ENCODE data around the gene KCNK18.

The KCNK18 gene

DNA sequence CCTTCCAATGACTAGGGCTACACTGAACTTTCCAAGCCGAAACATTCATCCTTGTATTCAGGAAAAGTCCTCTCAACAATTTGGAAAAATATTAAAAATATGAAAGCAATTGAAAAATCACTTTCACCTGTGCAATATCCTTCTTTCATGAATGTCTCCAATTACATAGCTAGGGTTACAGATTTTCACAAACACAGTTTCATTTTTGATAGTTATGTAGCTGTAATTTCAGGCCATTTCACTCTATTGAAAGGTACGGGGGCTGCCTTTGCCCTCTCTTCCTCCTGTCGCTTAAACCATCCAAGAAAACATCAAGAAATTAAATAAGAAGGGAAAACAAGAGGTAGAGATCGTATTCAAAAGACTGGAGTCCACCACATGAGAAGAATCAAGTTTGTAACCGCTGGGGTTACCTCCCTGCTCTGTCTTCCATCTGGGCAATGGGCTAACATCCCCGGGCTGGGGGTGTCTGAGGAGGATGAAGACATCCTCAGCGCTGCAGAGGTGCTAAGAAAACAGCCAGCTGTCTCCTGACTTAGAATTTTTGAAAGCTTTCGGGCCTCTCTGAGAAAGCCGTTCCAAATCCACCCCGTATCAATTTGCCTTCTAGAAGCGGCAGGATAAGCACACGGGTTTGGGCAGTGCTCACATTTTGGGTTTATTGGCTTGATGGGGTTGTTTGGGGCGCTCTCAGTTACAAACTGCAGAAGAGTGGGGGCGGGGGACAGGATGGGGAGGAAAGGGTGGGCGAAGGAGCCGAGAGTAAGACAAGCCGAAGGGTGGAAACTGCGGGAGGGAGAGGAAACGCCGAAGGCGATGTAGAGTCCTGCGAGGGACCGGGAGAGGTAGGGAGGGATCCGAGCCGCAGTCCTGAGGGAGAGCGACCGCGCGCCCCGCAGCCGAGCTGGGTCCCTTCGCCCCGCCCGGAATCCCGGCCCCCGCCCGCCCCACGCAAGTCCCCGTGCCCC lies 34.9 kb upstream of the KCNK18 start:
- TF ChIP-seq, protein P1, sequence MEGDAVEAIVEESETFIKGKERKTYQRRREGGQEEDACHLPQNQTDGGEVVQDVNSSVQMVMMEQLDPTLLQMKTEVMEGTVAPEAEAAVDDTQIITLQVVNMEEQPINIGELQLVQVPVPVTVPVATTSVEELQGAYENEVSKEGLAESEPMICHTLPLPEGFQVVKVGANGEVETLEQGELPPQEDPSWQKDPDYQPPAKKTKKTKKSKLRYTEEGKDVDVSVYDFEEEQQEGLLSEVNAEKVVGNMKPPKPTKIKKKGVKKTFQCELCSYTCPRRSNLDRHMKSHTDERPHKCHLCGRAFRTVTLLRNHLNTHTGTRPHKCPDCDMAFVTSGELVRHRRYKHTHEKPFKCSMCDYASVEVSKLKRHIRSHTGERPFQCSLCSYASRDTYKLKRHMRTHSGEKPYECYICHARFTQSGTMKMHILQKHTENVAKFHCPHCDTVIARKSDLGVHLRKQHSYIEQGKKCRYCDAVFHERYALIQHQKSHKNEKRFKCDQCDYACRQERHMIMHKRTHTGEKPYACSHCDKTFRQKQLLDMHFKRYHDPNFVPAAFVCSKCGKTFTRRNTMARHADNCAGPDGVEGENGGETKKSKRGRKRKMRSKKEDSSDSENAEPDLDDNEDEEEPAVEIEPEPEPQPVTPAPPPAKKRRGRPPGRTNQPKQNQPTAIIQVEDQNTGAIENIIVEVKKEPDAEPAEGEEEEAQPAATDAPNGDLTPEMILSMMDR (conservative IDR thresholded peaks at IDR 0.05; ENCODE audit: low read depth, low read length): no peak
- DNase-seq (ENCODE audit: low read depth): no peak
- no peak overlapping the region for H3K4me3 ChIP-seq (ENCODE audit: low read depth, low read length)

DNA sequence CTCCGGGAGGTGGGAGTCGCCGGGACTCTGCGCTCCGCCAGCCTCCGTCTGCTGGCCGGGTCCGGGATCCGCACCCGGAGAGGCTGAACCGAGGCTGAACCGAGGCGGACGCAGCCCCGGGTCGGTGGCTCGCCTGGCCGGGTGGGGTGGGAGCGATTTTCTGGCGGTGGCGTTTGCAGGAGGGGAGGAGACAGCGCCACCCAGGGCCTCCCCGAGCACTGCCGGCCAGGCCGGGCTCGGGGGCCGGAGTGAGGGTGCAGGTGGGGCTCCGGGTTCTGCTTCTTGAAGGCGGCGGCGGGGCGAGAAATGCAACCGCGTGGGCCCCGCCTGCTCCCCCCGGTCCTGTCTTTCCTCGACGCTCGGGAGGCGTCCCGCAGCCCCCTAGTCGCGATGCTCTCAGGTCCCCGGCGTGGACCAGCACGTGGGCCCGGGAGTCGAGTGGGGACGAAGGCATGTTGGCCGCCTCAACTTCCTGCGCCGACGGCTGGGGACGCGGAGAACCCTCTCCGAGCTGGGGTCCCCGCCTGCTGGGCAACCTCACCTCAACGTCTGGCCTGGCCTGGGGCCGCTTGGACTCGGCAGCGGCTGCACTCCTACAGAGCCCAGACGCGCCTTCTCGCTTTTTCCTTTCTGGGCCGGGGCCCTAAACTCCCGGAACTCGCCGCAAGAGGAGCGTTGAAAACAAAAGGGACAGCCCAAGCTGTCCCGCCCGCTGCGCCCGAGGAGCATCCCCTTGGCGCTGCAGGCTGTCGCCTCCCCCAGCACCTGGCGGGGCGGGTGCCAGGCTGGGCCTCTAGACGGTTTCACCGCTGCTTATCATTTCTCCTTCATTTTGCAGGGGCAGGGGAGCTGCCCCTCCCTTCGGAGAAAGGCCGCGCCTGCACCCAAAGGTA lies 34.0 kb upstream of the KCNK18 start:
- no peak for DNase-seq (ENCODE audit: low read depth)
- no peak overlapping the region for H3K4me3 ChIP-seq (ENCODE audit: low read depth, low read length)
- TF ChIP-seq, protein P1 (conservative IDR thresholded peaks at IDR 0.05; ENCODE audit: low read depth, low read length): no peak

DNA sequence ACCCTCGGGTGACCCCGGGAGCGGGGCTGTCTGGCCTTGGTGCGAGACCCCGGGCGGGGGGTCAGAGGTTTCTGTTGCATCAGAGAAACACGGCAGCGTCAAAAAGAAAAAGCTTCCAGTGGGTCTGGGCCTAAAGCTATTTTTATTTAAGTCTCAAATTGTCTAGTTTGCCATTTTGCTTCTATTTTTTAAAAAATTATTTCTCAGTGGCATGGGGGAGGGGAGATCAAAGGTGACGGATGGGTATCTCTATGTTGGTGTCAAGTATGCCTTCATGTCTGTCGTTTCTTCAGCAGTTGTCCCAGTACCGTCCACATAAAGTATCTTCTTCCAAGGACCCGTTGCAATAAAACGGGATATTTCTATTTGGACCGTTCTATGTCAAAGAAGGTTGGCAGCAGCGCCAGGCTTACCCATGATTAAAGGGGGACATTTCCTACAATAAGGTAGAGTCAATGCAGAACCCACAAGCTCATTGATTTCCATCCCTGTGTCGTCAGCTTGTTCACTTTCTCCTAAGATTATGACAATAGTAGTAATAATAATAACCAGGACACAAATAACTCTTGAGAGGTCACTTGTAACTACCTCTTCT lies 33.2 kb upstream of the KCNK18 start:
- TF ChIP-seq, protein P1 (conservative IDR thresholded peaks at IDR 0.05; ENCODE audit: low read depth, low read length): no peak
- DNase-seq (ENCODE audit: low read depth): no peak
- no peak overlapping the region for H3K4me3 ChIP-seq (ENCODE audit: low read depth, low read length)

DNA sequence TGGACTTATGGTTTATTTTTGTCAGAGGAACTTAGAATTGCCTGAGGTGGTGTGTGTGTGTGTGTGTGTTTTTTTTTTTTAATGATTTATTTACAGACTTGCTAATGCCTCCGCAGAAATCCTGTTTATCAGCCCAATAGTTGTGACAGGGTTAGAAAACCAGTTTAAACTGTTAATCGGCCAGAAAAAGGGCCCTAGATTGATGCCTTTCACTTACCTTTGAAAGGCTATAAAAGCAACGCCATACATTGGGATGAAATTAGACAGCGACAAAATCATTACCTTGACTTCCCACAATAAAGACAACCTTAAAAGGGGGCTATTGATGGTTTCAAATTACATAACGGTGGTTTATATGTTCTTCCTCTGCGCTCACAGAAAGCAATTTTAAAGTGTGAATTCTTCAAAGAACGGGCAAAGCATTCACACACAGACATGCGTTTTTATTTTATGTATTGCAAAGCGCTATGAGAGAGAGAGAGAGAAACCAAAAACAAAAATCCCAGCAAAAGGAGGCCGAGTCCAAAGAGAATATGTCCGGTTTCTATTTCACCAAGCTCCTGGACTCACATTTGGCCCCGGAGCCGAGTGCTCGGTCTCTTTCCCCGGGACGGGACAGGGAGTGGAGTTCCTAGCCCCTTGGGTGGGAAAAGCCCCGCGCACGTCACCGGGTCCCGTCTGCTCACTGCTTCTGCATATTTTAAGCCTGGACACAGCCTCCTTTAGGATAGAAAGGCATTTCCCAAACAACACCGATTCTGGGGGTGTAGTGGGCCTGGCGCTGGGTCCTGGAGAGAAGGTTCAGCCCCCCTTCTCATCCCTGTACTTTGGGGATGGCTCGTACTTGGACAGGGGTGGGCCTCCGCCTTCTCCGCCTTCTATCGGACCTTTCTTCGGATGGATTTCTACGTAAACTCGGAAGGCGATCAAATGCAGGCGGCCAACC lies 32.4 kb upstream of the KCNK18 start:
- DNase-seq (ENCODE audit: low read depth): no peak
- no peak overlapping the region for H3K4me3 ChIP-seq (ENCODE audit: low read depth, low read length)
- TF ChIP-seq, protein P1 (conservative IDR thresholded peaks at IDR 0.05; ENCODE audit: low read depth, low read length): no peak

DNA sequence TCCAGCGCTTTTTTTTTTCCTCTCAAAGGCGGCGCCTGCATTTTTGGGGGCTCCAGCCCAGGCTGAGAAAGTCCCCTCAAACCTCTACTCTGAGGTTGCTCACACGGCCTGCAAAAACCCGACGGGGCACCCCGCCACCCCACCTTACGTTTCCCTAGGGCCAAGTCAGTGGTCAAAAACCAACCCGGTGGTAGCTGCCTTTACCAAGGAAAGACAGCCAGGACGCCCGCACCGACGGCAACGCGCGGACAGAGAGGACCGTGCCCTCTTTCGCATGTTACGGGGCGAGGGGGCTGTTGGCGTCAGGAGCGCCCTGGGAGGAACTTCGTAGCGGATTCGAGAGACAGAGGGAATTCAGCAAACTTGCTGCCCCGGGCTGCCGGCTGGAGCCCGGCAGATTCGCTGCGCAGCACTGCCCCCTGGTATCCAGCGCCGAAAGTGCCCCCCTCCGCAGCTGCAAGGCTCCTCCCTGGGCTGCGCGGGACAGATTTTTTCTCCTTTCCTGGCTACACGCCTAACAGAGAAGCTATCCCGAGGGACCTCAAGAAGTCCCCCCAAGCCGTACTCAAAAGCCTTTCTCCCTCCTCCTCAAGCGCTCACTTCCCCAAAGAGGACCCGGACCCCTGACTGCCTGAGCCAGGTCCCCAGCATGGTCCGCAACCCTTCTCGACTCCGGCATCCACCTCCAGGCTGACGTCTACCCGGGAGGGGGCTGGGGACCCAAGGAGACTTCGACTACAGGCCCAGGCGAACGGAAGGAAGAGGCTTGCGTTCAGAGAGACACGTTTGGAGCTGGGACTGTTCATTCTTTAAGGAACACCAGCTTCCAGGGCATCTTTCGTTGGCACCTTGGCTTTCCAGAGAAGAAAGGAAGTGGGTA lies 31.5 kb upstream of the KCNK18 start:
- H3K4me3 ChIP-seq (ENCODE audit: low read depth, low read length): no peak overlapping the region
- TF ChIP-seq, protein P1 (conservative IDR thresholded peaks at IDR 0.05; ENCODE audit: low read depth, low read length): peak; percentile 74
- DNase-seq (ENCODE audit: low read depth): peak; percentile 52

All from choroid plexus epithelial cell (primary cell).